Smooth muscle cell (in vitro differentiated cells): ENCODE results near the gene PLTP. TPM values are rescaled to one million over a fixed set of nuclear protein-coding genes. Genes with fewer than 3 reads are reported as not detected.

Source experiments
- DNase-seq: peaks from one replicate; lab custom pipeline; 2025; ENCODE audit not compliant: unreplicated experiment; lab: John Stamatoyannopoulos, UW
- H2AFZ ChIP-seq: fragments of 200-600 bp; sonication (generic); 2 replicates; pipeline ENCODE4 v1.6.0; 2016; ENCODE audit warnings: antibody characterized with exemption, low read depth, mild to moderate bottlenecking
- H3F3A ChIP-seq: fragments of 200-600 bp; sonication (generic); 2 replicates; pipeline ENCODE4 v1.6.0; 2017; ENCODE audit warnings: antibody characterized with exemption, low read depth
- H3K27ac ChIP-seq: fragments of 200-600 bp; sonication (generic); 2 replicates; pipeline ENCODE4 v1.5.1; 2016; ENCODE audit warnings: low read depth, mild to moderate bottlenecking
- H3K27me3 ChIP-seq: fragments of 200-600 bp; sonication (generic); 2 replicates; pipeline ENCODE4 v1.6.1; 2016; ENCODE audit warnings: low read depth, mild to moderate bottlenecking
- H3K36me3 ChIP-seq: fragments of 200-600 bp; sonication (generic); 2 replicates; pipeline ENCODE4 v1.5.1; 2016; ENCODE audit warnings: low read depth
- H3K4me1 ChIP-seq: fragments of 200-600 bp; sonication (generic); 2 replicates; pipeline ENCODE4 v1.5.1; 2016; ENCODE audit warnings: low read depth
- H3K4me2 ChIP-seq: fragments of 200-600 bp; sonication (generic); 2 replicates; pipeline ENCODE4 v1.6.0; 2016; ENCODE audit warnings: mild to moderate bottlenecking
- H3K4me3 ChIP-seq: fragments of 200-600 bp; sonication (generic); 2 replicates; pipeline ENCODE4 v1.5.1; 2016; ENCODE audit warnings: mild to moderate bottlenecking
- H3K79me2 ChIP-seq: fragments of 200-600 bp; sonication (generic); 2 replicates; pipeline ENCODE4 v1.6.0; 2016; ENCODE audit warnings: low read depth, mild to moderate bottlenecking
- H3K9ac ChIP-seq: fragments of 200-600 bp; sonication (generic); 2 replicates; pipeline ENCODE4 v1.6.0; 2016; ENCODE audit warnings: low read depth
- H3K9me3 ChIP-seq: fragments of 200-600 bp; sonication (generic); replicated peaks from 2 replicates; pipeline ENCODE4 v1.5.1; 2016; ENCODE audit warnings: low read depth
- H4K20me1 ChIP-seq: fragments of 200-600 bp; sonication (generic); 2 replicates; pipeline ENCODE4 v1.6.0; 2016; ENCODE audit warnings: low read depth
- CTCF ChIP-seq: fragments of 200-600 bp; sonication (generic); IDR thresholded peaks from 2 replicates; pipeline ENCODE4 v1.5.1; 2017; ENCODE audit warnings: borderline replicate concordance, mild to moderate bottlenecking, antibody characterized with exemption; ENCODE audit not compliant: insufficient read depth, poor library complexity, severe bottlenecking
- WGBS: methylation state at CpG from one replicate; pipeline ENCODE4 v1.1.7; 2016; ENCODE audit warnings: low lambda C conversion rate; 5-methylcytosine and 5-hydroxymethylcytosine counted together
- polyA plus RNA-seq: library from polyadenylated mRNA; unstranded; fragments of >200 nt; fragmentation: Nextera tagmentation; extraction: Ambion mirVana; gene quantifications from 2 replicates; pipeline ENCODE4 v1.2.1, GENCODE V29; 2016
- total RNA-seq: library from RNA; depleted of rRNA; stranded (reverse); fragments of >200 nt; gene quantifications from 2 replicates; pipeline ENCODE4 v1.2.3, GENCODE V29; 2014

PLTP gene
- 81.0 and 93.3 TPM in 2 replicates for total RNA-seq
- polyA plus RNA-seq = 197 and 262 TPM in 2 replicates

GRCh38 chr20:45911486-45912343 is at the start of gene PLTP:
Gene PLTP, minus strand, starts transcription at chr20:45912155. Its CDS starts 703 bp downstream, at chr20:45911452.
- H3K36me3 ChIP-seq = no peaks in the 10 kb centered on the region
- peak within 1 kb of the TSS; percentile 86 for H3K4me2 ChIP-seq
- DNase-seq = peak; percentile 72
- H2AFZ ChIP-seq = peak within 1 kb of the TSS; percentile 55
- no peaks in the 10 kb centered on the region for H4K20me1 ChIP-seq
- peak within 1 kb of the TSS; percentile 58 for H3K4me3 ChIP-seq
- H3K79me2 ChIP-seq = no peaks in the 10 kb centered on the region
- 1% methylated on average over 39 of the region's 58 CpGs for WGBS
- TF ChIP-seq CTCF = no peak
- H3K9ac ChIP-seq = peak within 1 kb of the TSS; percentile 86
- H3K9me3 ChIP-seq = no peaks in the 10 kb centered on the region
- no peaks in the 10 kb centered on the region for H3K27me3 ChIP-seq
- peaks cover 10% of the 10 kb centered on the region for H3K4me1 ChIP-seq
- peak within 1 kb of the TSS; percentile 78 for H3K27ac ChIP-seq
- H3F3A ChIP-seq = no peaks in the 10 kb centered on the region

GRCh38 chr20:45959956-45960630 is 48.1 kb upstream of the PLTP start:
- no peak overlapping the region for H3K9ac ChIP-seq
- H3K4me3 ChIP-seq = no peak overlapping the region
- WGBS = 97% methylated on average over 14 of the region's 14 CpGs
- no peak overlapping the region for H2AFZ ChIP-seq
- H3K9me3 ChIP-seq = no peaks in the 10 kb centered on the region
- no peaks in the 10 kb centered on the region for H3K27me3 ChIP-seq
- no peak for TF ChIP-seq CTCF
- H3K36me3 ChIP-seq = peaks cover 24% of the 10 kb centered on the region
- no peaks in the 10 kb centered on the region for H4K20me1 ChIP-seq
- H3K79me2 ChIP-seq = no peaks in the 10 kb centered on the region
- no peak overlapping the region for H3K27ac ChIP-seq
- no peaks in the 10 kb centered on the region for H3K4me1 ChIP-seq
- DNase-seq = no peak
- no peak overlapping the region for H3K4me2 ChIP-seq
- no peaks in the 10 kb centered on the region for H3F3A ChIP-seq

- Histone ChIP-seq H3K27ac (no peak overlapping the region), H3K36me3 (peaks cover 18% of the 10 kb centered on the region), H3K27me3 (no peaks in the 10 kb centered on the region), H3F3A (no peaks in the 10 kb centered on the region), H3K4me3 (no peak overlapping the region), H4K20me1 (no peaks in the 10 kb centered on the region), H3K79me2 (no peaks in the 10 kb centered on the region), H3K9ac (no peak overlapping the region), H3K9me3 (no peaks in the 10 kb centered on the region), H2AFZ (no peak overlapping the region), H3K4me1 (no peaks in the 10 kb centered on the region), H3K4me2 (no peak overlapping the region)
- no peak for TF ChIP-seq CTCF
- 92% methylated on average over 16 of the region's 16 CpGs for WGBS
- no peak for DNase-seq
These were observed 47.2 kb upstream of the PLTP start for GRCh38 chr20:45959126-45959525.
